ENCODE results near the gene DOC2A.

DOC2A gene

DNA sequence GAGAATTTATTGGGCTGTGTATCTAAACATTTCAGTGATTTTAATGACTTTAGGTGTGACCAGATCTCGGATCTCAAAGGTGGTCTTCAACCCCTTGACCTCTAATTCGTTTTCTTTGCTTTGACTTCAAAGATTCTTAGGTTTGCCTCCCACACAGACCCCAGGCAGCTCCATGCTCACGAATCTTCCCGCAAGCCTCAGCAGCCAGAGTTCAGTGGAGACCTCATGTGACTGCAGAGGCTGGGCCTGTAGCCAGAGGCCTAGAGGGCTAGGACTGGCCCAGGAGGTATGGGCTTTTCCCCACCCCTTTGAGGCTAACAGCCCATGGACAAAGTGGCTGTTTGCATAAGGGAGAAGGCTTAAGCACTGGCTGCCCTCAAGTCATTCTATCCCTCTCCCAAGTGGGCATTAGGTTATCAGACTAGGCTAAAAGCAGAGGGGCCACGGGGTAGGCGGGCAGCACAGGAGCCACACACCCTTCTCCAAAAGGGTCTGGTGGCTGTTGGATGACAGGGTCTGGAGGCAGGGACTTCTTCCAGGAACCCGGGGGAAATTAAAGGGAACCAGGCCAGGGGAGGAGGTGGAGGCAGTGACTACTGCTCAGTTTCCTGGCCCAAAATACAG, 18.4 kb downstream of the DOC2A start:
- no peak for FAIRE-seq
- no peak for DNase-seq (ENCODE audit: extremely low spot score, insufficient read length, low read depth)

DNA sequence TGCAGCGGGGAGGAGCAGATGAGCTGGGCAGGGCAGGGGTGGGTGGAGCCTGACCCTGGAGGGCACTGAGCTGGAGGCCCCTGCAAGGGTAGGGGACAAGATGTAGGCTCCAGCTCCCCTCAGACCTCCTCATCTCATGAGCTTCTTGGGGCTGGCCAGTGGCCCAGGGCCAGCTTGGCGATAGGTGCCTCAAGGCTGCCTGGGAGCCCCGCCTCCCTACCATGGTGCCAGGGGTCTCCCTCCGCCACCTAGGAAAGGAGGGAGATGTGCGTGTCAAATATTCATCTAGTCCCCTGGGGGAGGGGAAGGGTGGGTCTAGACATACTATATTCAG, 19.3 kb downstream of the DOC2A start:
- FAIRE-seq (no peak), DNase-seq (ENCODE audit: extremely low spot score, insufficient read length, low read depth) (no peak)

- no peak for DNase-seq (ENCODE audit: extremely low spot score, insufficient read length, low read depth)
- FAIRE-seq, result no peak
Measured at GRCh38 chr16:29990883-29991570, 19.8 kb downstream of the DOC2A start.

DNA sequence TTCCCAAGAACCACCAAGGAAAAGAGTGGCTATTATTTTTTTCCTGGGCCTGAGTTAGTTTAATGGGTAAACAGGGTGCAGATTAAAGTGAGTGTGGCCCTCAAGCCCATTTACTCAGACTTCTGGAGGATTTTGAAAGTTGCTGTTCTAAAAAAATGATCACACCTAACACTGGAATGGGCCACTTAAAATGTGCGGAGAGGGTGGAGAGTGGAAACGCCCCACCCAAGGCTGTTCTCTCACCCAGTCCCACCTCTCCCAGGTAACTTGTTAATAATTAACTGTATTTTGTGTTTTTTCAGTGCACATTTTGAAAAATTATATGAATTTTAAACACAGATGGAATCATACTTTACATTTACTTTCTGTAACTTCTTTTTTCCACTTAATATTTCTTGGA, 20.8 kb downstream of the DOC2A start:
- DNase-seq (ENCODE audit: extremely low spot score, insufficient read length, low read depth) (no peak), FAIRE-seq (no peak)

- DNase-seq (ENCODE audit: extremely low spot score, insufficient read length, low read depth), result no peak
- no peak for FAIRE-seq
Measured at GRCh38 chr16:29989111-29989858, 21.5 kb downstream of the DOC2A start.

DNA sequence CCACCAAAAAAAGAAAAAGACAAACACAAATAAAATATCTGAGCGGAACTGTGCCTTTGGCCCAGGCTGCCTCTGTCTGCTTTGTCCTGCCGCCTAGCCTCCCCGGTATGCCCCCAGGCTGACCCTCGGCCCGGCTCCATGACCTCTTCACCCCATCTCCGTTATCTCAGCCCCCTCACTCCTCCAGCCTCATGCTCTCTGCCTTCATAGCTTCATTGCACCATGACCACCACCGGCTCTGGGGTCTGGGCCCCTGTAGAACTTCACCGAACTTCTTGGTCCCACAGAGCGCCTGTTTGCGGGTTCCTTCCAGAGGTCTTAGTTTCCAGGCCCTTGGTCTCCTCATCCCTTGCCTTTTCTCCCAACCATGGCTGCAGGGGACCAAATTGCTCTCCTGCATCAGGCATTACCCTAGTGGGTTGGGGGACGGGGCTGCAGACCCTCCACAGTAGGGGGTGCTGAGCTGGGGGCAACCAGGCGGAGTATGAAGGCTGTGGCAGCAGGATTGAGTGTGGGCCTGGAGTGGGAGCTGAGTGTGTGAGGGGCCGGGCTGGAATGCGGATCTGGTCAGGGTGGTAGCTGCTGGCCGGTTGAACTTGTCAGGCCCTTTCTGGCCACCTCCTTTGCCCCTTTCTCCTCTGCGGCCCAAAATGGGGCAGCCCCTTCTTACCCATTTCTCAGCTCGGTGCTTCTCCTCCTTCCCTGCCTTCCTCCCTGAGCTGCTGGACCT, 22.3 kb downstream of the DOC2A start:
- FAIRE-seq, result no peak
- DNase-seq (ENCODE audit: extremely low spot score, insufficient read length, low read depth), result no peak

- no peak for DNase-seq (ENCODE audit: extremely low spot score, insufficient read length, low read depth)
- no peak for FAIRE-seq
Measured at GRCh38 chr16:29987371-29988085, 23.3 kb downstream of the DOC2A start.

GRCh38 chr16:29986931-29987330, 23.9 kb downstream of the DOC2A start:
- FAIRE-seq (no peak), DNase-seq (ENCODE audit: extremely low spot score, insufficient read length, low read depth) (no peak)

DNA sequence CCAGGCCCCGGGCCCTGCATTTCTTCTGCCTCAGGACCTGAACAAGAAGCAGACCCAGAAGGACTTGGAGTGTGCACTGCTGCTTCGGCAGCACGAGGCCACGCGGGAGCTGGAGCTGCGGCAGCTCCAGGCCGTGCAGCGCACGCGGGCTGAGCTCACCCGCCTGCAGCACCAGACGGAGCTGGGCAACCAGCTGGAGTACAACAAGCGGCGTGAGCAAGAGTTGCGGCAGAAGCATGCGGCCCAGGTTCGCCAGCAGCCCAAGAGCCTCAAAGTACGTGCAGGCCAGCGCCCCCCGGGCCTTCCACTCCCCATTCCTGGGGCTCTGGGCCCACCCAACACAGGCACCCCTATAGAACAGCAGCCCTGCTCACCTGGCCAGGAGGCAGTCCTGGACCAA, 24.6 kb downstream of the DOC2A start:
- FAIRE-seq (no peak), DNase-seq (ENCODE audit: extremely low spot score, insufficient read length, low read depth) (no peak)

GRCh38 chr16:29985271-29985811, 25.5 kb downstream of the DOC2A start:
- no peak for FAIRE-seq
- no peak for DNase-seq (ENCODE audit: extremely low spot score, insufficient read length, low read depth)

DNA sequence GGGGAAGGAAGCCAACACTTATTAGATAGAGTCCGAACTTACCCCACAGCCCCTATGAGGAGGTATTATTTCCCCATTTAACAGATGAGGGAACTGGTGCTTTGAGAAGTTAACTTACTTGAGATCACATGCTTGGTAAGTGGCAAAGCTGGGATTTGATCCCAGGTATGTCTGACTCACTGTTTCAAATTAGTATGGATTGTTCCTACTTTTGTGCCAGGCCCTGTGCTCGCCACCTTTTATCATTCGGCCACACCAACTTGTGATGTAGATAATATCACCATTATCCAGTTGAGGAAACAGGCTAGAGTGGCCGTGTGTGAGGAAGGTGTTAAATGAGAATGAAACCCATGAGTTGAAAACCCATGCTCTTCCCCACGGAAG, 26.1 kb downstream of the DOC2A start:
- no peak for DNase-seq (ENCODE audit: extremely low spot score, insufficient read length, low read depth)
- no peak for FAIRE-seq

DNA sequence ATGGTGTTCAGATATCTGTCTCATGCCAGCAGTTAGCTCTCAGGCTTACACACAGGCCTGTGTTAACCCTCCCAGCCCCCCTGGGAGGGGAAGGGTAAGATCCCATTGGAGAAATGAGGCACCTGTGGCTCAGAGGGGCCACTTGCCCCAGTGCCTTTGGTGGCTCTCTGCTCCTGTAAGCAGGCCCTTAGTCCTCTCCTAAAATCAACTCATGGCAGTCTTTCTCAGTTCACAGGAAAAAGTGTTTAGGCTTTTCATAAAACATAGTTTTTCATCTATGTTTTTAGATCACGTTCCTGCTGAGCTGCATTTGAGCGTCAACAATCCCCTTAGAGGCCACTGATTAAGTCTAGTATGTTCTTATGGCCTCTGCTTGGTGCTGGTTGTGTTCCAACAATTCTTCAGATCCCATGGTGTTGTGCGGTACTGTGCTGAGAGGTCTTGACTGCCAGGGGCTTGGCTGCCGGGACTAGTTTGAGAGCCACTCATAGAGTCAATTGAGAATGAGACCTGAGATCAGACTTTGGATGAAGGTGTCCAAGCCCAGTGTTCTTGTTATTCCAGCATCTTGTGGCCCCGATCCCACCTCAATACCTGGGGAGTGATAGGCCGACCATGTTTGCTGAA, 26.6 kb downstream of the DOC2A start:
- FAIRE-seq (no peak), DNase-seq (ENCODE audit: extremely low spot score, insufficient read length, low read depth) (no peak)

- FAIRE-seq (no peak), DNase-seq (ENCODE audit: extremely low spot score, insufficient read length, low read depth) (no peak)
Measured at GRCh38 chr16:29983420-29984136, 27.2 kb downstream of the DOC2A start.

GRCh38 chr16:29982560-29983419, 28.0 kb downstream of the DOC2A start:
- DNase-seq (ENCODE audit: extremely low spot score, insufficient read length, low read depth) (no peak), FAIRE-seq (no peak)

DNA sequence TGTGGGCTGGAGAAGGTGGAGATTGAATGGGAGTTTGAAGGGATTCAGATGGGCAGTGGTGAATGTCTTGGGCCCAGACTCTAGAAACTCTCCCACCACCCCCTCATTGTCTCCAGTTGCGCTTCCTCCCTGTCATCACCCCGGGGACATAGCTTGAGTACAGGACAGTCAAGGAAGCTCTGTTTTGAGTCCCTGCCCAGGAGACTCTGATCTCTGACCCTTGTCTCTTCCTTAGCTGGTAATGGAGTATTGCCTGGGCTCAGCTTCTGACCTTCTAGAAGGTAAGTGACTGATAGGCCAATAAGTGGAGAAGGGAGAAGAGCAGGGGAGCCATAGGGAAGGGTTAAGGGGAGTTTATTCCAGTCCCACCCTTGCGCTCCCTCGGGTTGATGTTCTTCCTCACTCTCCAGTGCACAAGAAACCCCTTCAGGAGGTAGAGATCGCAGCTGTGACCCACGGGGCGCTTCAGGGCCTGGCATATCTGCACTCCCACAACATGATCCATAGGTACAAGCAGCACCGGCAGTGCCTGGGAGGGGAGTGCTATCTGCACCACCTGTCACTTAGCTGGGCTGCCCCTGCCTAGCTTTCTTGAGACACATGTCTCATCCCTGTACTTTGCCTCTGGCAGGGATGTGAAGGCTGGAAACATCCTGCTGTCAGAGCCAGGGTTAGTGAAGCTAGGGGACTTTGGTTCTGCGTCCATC, 32.1 kb downstream of the DOC2A start:
- DNase-seq (ENCODE audit: extremely low spot score, insufficient read length, low read depth), result no peak
- no peak for FAIRE-seq

- DNase-seq (ENCODE audit: extremely low spot score, insufficient read length, low read depth) (no peak), FAIRE-seq (no peak)
Measured at GRCh38 chr16:29978081-29978480, 32.7 kb downstream of the DOC2A start.

DNA sequence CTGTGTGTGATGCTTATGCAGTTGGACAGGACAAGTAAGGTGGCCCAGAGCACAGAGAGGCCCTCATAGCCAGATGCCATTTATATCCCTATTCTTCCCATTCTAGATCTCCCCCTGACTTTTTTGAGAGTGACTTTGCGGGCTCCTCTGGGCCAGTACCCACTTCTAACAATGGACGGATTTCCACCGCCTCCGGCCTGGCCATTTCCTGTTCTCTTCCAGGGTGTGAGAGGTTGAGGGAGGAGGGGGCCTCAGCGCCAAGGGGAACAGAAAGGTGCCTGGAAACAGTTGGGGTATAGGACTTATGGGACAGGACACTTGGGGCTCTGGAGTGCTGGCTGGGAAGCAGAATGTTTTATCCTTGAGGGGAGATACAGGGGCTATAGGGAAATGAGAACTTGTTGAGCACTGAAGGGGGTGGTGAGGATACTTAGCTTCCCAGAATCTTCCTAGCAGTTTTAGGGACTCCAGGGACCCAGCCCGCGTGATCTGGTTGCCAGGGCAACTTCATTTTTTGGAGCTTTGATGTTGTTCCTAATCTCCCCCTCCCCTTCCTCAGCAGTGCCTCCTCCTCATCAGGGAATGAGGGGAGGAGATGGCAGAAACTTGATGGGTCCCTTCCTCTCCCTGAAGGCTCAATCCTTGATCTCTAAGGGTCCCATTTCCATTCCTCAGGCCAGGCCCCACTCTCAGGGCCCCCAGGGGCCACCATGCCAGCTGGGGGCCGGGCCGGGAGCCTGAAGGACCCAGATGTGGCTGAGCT, 33.6 kb downstream of the DOC2A start:
- no peak for DNase-seq (ENCODE audit: extremely low spot score, insufficient read length, low read depth)
- FAIRE-seq, result no peak
